ENCODE data around the gene SLC22A31.

The SLC22A31 gene

DNA sequence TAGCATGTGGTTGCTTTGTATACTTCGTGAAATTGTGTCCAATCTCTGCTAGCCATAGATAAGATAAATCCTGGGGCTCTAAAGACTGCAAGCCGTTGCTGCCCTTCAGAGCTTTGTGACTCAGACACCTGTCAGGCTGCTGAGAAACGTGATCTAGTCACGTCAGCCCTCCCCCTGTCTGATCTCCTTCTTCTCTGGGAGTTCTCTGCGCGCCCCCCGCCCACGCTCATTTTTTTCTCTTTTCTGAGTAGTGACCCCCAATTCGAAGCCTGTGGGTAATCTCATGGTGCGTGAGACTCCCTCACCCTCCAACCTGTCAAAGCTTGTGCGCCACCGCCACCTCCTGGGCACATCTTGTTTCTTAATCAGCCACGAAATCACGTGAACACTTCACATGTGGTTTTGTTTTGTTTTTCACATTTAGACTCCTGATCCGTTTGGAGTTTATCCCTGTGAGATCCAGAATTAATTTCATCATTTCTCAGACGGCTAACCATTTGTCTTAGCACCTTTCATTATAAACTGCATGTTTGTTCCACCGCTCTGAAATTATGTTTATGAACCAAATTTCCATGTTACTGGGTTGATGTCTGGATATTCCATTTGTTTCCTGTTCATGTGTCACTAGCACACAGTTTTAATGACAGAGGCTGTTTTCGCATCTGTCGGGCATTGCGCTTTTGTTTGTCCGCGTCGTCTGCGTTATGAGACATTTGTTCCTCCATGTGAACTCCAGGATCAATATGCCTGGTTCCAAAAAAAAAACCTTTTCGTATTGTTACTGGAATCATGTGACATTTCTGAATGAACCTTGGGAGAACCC is 16.2 kb upstream of the SLC22A31 start:
- DNase-seq (ENCODE audit: low read depth) = peak; percentile 83

DNA sequence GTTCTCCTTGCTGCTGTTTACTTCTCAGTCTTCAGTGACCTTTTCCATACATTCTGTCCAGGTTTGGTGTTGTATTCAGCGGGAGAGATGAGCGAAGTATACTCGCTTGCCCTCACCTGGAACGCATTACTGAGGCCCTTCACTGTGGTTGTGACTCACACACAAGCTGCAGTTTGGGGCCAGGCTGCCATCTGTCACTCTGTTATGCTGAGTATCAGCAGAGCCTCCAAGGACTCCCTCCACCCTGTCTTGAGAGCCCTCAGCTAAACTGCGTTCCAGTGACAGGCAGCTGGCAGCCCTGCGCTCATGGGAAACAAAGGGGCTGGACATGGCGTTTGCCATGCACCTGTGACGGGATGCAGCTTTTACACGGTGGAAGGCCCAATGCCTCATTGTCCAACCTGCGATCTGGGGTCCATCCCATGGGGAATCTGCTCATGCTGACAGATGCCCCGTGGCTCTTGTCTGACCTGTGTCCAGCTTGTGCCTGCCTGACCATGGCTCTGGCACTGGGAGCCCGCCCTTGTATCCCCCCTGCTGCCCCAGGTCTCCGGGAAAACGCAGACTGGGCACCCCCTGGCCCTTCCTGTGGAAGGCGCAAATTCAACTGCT is 10.7 kb upstream of the SLC22A31 start:
- DNase-seq (ENCODE audit: low read depth) = no peak

DNA sequence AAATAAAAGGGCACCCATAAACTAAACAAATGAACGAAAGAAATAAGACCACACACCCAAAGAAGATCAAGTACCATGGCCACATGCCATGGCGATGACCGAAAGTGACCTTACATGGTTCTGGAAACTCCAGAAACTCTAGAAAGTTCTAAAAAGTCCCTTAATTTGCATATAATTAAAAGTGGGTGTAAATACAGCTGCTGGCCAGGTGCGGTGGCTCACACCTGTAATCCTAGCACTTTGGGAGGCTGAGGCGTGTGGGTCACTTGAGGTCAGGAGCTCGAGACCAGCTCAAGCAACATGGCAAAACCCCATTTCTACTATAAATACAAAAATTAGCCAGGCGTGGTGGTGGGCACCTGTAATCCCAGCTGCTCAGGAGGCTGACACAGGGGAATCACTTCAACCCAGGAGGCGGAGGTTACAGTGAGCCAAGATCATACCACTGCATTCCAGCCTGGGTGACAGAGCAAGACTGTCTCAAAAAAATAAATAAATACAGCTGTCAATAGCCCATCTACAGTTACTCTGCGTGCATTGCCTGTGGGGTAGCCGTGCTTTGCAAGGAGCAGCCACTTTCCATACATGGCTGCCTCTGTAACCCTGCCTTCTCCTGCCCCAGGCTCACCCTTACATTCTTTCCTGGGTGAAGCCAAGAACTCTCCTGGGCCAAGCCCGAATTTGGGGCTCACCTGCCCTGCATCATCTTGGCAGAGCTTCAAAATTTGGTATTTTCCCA is 10.0 kb upstream of the SLC22A31 start:
- DNase-seq (ENCODE audit: low read depth) = no peak

DNA sequence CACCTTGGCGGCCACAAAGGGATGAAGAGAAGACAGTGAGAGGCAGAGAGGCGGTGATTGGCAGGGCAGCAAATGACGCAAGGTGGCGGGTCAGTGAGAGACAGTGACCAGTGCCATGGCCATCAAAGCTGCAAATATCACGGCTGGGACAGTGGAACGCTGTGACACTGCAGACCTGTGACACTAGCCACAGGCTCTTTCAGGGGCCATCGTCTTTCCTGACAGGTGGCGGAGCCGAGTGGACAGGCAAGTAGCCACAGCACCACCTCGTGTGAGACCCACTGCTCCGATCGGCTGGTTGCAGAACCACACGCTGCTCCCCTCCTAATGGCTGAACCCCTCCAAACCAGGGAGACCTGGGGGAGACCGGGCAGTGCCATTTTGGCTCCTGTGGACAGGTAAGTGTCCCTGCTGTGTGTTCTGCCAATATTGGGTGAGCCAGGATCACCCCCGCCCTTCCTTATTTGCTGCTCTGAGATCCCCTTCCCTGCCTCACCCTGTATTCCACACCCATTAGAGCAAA is 9.2 kb upstream of the SLC22A31 start:
- no peak for DNase-seq (ENCODE audit: low read depth)

DNA sequence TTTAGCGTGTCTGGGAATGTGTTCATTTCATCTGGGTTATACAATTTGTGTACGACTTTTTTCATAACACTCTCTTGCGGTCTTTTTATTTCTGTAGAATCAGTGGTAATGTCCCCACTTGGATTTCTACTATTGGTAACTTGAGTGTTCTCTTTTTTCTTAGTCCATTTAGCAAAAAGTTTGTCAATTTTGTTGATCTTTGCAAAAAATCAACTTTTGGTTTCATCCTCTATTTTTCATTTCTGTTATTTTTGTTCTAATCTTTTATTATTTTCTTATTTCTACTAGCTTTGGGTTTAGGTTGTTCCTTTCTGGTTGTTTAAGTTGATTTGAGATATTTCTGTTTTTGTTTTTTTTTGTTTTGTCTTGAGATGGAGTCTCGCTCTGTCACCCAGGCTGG is 7.7 kb upstream of the SLC22A31 start:
- DNase-seq (ENCODE audit: low read depth) = no peak

DNA sequence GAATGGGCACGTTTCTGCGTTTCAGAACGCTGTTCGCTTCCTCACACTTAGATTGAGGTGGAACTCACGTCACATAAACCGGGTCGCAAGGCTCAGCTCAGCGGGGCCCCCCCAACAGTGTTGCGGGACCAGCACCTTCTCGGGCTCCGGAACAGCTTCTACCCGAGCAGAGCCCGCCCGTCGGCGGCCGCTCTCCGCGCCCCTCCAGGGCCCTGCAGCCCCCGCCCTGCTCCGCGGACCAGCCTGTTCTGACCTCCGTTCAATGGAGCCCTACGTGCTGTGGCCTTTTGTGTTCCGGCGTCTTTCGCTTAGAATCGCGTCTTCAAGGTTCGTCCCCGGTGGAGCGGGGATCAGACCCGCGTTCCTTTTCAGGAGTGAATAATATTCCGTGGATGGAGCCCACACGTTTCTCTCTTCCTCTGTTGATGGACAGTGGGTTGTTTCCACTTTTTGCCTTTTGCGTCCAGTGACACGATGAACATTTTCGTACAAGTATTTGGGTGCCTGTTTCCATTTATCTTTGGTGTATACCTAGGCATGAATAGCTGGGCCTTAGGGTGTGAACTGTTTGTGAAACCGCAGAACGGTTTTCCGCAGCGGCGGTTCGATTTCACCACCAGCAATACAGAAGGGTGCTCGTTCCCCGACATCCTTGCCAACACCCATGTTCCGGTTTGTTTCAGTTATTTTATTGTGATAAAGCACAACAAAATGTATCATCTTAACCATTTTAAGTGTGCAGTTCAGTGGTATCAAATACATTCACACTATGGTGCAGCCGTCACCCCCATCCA is 2.3 kb upstream of the SLC22A31 start:
- no peak for DNase-seq (ENCODE audit: low read depth)

DNA sequence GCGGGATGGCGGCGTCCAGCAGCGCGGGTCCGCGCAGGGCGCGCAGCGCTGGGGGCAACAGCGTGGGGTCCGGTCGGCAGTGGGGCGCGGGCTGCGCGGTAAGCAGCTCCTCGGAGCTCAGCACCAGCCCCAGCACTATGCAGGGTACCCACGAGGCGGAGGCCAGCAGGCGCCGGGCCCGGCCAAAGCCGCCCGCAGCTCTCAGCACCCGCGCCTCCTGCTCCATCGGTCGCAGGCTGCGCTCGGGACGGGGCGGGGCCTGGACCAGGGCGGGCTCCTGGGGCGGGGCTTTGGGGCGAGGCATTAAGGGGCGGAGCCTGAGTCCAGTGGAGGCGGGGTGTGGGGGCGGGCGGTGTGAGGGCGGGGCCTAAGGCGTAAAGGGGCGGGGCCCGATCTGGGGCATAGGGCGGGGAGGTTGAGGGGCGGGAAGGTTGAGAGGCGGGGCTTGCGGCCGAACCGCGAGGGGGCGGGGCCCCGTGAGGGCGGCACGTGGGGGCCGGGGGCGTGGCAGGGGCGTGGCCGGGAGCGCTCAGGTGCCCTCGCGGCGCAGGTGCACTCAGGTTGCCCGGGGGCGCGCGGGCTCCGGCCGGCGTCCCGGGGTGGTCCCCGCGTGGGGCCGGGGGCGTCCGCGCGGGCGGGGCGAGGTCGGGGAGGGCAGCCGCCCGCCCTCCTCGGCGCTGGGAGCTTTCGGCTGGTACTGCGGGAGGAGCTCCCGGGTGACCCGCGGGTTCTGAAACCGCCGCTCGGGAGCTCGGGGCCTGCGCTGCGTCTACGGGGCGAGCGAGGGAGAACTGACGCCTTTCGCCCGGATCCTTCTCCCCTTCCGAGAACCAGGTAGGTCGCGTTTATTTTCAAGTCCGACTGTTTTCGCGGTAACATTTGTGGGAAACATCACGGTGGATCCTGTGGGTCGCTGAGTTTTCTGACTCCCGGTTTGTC is 1.4 kb upstream of the SLC22A31 start:
- DNase-seq (ENCODE audit: low read depth) = peak; percentile 36

DNA sequence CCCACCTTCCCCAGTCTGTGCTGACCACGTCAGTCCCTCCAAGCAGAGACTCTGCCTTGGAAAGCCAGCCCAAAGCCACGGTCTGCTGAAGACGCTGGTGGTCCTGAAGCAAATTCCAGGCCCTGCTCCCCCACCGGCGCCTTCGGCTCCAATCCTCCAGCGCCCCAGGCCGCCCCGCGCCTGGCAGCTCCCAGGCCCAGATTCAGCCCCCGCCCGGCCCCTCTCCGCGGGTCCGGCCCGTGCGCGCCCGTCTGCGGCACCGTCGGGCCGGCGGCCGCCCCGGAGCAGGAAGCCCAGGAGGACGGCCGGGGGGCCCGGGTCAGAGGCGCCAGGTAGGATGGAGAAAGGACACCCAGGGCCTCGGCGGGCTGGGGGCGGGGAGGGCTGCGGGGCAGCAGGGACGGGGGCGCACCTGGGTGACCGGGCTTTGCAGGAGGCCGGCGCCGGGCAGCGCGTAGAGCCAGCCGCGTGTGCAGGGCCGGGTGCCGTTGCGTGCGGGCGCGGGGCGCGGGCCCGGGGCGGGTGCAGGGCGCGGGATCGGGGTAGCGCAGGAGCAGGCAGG is 594 bp upstream of the SLC22A31 start:
- no peak for DNase-seq (ENCODE audit: low read depth)

DNA sequence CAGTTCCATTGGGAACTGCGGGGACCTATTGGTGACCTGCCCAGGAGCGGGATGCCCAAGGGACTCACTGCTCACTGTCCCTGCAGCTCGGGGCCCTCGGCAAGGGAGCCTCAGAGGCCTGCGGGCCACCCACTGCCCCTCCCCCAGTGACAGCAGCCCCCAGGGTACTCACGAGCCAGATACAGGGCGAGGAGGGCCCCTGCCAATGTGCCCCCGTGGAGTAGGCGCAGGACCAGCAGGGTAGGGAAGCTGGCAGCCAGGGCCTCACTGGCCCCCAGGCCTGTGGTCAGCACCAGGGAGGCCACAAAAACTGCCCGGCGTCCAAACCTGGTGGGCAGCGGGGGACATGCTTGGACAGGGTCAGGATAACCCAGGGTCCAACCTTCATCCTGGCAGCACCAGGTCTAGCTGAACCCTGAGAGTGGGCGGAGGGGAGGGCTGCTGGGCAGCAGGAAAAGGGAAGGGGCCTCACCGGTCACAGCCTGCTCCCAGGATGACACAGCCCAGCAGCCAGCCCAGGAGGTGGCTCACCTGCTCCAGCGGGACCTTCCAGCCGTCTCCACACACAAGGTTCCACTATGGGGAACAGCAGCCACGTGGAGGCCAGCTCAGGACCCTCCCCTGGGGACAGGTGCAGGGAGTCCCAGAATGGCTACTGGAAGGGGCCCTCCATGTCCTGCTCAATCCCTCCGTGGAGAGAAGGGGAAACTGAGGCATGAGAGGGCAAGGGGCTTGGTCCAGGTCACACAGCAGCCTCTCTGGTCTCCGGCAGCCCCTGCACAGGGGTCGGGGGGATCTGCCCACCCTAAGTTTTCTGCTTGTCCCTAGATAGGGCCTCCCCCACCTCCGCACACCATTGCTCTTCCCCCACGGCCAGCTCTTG is 855 bp downstream of the SLC22A31 start:
- DNase-seq (ENCODE audit: low read depth) = no peak

DNA sequence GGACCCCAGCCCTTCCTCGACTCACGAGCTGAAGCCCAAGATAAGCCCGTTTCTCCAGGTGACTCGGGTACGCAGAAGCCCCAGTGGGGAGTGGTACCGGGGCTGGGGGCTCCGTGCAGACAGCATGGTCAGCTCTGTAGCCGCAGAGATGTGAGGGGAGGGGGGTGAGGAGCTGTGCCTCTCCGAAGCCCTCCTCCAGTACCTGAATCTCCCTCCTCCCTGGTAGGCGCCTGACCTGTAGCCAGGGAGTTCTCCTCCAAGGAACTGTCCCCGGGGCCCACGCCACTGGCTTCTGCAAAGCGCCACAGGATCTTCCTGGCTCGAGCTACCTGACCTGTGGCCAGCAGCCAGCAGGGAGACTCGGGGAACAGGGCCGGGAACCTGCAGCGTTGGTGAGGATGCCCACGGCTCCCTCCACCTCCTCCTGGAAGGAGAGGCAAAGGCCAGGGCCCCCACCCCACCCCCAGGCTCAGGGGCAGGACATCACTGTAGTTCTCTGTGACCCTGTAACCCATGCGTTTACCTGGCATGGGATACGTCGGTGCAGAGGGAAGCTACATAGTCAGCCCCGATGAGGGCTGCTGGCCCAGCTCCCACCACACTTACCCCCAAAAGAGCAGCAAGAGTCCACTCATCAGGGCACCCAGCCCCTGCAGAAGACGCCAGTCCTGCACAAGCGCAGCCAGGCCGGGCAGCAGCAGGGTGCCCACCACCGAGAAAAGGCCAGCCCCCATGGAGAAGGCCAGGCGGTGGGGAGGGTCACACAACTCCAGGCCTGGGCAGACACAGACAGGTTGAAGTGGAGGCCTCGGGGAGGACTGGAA is 1.7 kb downstream of the SLC22A31 start:
- no peak for DNase-seq (ENCODE audit: low read depth)

DNA sequence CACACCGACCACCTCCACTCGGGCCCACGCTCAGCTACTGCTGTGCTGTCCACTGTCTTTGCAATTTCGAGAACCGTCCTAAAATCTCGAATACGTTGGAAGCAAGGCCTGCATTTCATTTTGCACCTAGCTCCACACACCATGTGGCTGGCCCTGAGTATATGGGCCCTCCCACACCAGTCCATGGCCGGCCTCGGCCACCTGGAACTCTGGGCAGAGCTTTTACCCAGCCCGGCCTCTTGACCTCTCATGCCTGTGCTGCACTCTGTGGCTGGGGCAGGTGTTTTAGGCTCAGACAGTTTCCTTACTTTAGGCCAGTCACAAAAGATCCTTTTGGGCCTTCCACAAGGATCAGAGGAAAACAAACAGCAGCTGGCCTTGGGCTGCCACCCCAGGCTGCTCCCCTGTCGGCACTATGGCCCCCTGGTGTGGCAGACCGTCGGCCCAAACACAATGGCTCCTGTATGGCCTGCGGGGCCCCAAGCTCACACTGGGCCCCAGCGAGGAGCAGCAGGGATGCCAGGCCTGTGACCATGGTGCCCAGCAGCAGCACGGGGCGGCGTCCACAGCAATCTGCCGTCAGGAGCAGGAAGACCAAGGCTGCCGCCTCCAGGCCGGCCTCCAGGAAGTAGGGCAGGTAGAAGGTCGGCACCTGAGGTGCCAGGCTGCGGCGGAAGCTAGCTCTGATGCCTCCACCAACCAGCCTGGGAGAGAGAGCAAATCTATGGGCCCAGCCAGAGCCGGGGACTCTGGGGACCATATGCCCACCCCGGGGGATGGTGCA is 2.5 kb downstream of the SLC22A31 start:
- DNase-seq (ENCODE audit: low read depth) = no peak

DNA sequence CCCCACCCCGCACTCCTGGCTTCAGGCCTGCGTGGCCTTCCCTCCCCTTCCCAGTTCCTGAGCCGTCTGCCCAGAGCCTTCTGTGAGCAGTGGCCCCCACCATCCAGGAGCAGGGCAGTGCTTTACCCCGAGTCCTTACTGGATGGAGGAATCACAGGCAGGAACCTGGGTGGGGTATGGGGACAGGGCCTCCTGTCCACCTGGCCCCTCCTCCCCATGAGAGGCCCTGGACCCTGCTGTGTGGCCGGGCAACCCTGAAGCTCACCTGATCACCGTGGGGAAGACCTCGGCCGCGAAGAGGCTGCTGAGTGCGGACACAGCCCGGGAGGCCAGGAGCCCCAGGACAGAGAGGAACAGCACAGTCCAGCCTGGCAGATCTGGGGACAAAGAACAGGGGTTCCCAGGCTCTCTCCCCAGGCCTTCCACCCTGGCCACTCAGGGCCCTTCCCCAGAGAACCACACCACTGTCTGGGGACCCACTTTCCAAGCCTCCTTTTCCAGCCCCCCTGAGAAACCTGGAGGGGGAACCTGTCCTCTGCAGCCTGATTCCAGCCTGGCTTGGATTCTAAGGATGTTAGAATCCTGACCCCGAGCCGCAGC is 3.2 kb downstream of the SLC22A31 start:
- DNase-seq (ENCODE audit: low read depth) = no peak

DNA sequence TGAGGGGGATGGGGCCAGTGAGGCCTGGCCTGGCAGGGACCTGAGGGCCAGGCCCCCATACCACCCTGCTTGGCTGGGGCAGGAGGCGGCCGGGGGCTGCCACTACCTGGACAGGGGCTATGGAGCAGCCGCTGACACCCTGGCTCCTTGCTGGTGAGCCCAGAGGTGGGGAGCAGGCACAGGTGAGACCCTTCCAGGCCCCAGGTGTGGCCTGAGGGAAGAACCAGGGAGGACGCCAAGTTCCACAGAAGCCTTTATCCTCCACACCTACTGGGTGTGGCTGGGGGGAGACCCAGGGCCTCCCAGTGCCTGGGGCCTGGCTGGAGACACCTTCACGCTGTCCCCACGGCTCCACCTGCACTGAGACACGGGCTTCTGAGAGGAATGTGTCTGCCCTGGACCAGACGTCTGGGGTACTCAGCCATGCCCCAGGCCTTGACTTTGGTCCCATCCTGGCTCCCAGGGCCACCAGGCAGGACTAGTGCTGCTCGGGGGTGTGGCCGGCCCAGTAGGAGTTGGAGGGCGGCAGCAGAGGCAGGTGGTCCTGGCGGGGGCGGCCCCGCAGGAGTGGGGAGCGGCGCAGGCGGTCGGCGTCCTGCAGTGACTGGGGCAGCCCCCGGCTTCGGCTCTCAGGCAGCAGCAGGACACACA is 4.7 kb downstream of the SLC22A31 start:
- no peak for DNase-seq (ENCODE audit: low read depth)

DNA sequence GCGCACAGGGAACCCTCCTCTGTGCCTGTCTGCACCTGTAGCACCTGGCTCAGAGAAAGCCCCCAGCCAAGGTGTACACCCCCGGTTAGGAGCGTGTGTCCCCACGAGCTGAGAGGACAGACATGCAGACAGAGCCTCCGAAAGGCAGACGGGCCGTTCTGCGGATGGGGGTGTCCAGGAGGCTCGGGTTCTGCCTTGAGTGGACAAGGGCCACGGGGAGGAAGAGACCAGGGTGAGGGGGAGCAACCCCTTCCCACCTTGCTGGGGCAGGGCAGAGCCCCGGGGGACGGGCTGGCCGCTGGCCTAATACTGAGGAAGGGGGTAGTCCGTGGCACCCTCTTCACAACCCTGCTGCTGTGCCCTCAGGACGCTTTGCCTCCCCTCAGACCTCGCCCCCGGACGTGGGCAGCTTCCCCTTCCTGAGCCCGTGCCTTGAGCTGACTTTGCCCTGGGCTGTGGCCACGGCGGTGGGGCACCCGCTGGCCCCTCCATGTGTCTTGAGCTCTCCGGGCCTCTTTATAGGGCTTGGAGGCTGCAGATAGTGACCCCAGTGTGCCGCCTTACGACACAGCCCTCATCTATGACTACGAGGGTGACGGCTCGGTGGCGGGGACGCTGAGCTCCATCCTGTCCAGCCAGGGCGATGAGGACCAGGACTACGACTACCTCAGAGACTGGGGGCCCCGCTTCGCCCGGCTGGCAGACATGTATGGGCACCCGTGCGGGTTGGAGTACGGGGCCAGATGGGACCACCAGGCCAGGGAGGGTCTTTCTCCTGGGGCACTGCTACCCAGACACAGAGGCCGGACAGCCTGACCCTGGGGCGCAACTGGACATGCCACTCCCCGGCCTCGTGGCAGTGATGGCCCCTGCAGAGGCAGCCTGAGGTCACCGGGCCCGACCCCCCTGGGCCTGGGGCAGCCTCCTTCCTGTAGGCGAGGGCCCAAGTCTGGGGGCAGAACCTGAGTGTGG is 5.7 kb downstream of the SLC22A31 start:
- DNase-seq (ENCODE audit: low read depth) = no peak

DNA sequence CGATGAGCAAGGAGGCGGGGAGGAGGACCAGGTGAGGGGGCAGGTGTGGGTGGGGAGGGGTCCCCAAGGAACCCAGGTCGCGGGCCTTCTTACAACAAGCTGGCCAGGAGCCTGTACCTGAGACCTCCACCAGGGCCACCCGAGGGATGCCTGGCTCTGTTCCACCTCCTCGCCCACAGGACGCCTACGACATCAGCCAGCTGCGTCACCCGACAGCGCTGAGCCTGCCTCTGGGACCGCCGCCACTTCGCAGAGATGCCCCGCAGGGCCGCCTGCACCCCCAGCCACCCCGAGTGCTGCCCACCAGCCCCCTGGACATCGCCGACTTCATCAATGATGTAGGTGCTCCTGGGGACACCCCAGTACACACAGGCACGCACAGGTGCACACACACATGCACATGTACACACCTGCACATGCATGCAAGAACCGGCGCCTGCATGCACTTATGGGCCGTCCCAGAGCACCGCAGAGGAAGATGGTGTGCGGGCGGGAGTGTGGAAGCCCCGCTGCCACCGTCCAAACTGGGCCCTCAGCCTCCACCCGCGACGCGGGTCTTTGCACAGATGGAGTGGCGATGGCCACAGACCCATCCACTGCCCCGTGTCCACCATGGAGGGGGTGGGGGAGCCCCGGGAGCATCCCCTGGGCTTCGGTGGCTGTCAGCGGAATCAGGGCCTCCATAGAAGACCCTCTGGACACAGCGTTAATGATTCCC is 6.6 kb downstream of the SLC22A31 start:
- DNase-seq (ENCODE audit: low read depth) = no peak
